ENCODE data around the gene ARHGEF33. TPM values are rescaled to one million over a fixed set of nuclear protein-coding genes. Genes with fewer than 3 reads are reported as not detected.

Gene ARHGEF33
- total RNA-seq, result under 1 TPM; under 0.01 to 0.33 TPM

DNA sequence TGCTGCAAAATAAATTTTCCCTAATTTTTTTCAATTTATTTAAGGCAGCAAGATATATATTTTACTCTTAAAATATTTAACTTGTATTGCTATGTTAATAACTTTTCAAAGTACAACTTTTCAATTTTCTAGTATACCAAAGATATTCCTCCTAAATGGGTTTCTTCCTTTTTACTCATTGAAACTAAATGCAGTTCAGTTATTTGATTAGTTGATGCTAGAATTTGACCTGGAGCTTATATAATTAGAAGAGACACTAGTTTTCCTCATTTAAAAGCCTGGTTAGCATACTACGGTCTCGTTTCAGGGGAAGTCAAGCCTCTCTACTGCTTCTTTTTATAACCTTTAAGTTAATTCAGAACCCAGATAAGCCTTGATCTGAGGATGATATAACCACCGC lies at the start of gene ARHGEF33:
ARHGEF33 (plus strand) TSS at position 301 of the 400 bp plus-strand sequence. CDS start 29,573 bp downstream, outside the sequence.

DNA sequence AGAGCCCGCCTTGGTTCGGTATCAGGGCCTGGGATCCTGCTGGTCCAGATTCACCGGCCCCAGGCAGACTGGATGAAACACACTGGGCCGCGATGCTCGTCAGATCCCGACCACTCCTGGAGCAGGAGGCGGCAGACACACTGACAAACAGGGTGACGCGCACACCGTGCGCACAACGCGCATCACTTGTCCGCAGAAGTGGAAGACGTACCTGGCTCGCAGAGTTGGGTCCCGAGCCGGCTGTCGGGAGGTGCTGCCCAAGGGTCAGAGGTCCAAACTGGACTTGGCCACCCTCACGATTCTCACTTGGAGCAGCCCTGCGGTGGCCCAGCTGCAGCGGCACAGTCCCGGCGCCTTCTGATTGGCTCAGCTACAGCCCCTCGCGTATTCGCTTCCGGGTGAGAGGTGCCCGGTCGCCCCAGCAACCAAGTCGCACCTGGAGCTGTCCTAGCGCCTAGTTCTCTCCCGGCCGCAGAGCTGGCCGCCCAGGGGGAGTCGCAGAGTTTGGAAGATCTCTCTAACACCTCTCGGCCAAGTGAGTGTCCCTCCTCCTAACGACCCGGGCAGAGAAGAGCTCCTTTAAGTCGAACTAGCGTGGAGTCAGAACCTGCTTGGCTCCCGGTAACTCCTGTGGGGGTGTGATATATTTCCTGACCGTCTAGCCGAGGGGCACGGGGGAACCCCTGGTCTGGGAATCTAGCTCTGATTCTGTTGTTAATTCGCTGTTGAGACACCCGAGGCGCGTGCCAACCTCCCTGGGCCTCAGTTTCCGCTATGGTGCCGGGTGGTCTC lies 13.9 kb upstream of the ARHGEF33 start, which contains the start of the genes DHX57 and MORN2:
DHX57 (minus strand) TSS at position 359 of the 792 bp plus-strand sequence. CDS start 7,529 bp downstream, outside the sequence.
MORN2 (plus strand) TSS at position 401 of the 792 bp plus-strand sequence.

Small RNA genes within 50 kb of the gene (small RNA-seq; reads per million reads assigned to genes)
- gene RN7SL96P, result 0 reads per million in 2 donors
- gene RNU6-851P, result 0 reads per million in 2 donors

Other genes starting within 250 kb of the ARHGEF33 start
- 10 to 100 TPM; 26.8 to 48.3 TPM for gene GALM, start 223.8 kb upstream of the ARHGEF33 start, total RNA-seq
- 100 to 1,000 TPM in 1 of 2 donors, 10 to 100 TPM in 1; 58.2 to 181 TPM for gene SRSF7, start 138.5 kb upstream of the ARHGEF33 start, total RNA-seq
- gene GEMIN6, start 111.7 kb upstream of the ARHGEF33 start, total RNA-seq, result 10 to 100 TPM in 1 of 2 donors, 1 to 10 TPM in 1; 4.8 to 19.3 TPM
- 10 to 100 TPM; 17.2 to 25.3 TPM for gene DHX57, start 13.9 kb upstream of the ARHGEF33 start, total RNA-seq
- gene MORN2, start 13.9 kb upstream of the ARHGEF33 start, total RNA-seq, result 10 to 100 TPM; 11.0 to 18.6 TPM
- gene SOS1, start 231.2 kb downstream of the ARHGEF33 start, total RNA-seq, result 10 to 100 TPM; 10.3 to 16.2 TPM

All from melanocyte of skin (primary cell).